Endothelial cell of umbilical vein (primary cell): Measurements from ENCODE around the gene RAC2. TPM values are rescaled to one million over a fixed set of nuclear protein-coding genes. Genes with fewer than 3 reads are reported as not detected.

Source experiments
- BruUV-seq: library from RNA; stranded (reverse); fragments of 400-500 nt; replicated peaks from 2 replicates; lab custom pipeline; 2021; lab: Mats Ljungman, UMichigan
- CTCF ChIA-PET: fragments of 300-600, 350-600 bp; sonication (Branson Sonifier 250); formaldehyde crosslinking; loops from one replicate; lab custom pipeline; 2021; ENCODE audit warnings: antibody characterized with exemption, inconsistent platforms; lab: Charles Lee
- POLR2A ChIA-PET: fragments of 300-600, 350-600 bp; sonication (Branson Sonifier 250); formaldehyde crosslinking; loops from one replicate; lab custom pipeline; 2021; ENCODE audit warnings: antibody characterized with exemption, inconsistent platforms; lab: Charles Lee
- DNase-seq: peaks from one replicate; pipeline ENCODE4 v3.0.0-alpha.2; 2011; ENCODE audit warnings: low read depth, low spot score
- FAIRE-seq: peaks from 2 replicates; lab custom pipeline; 2011; peaks lifted over from hg19 to GRCh38; lab: Jason Lieb, UNC
- H2AFZ ChIP-seq: 2 replicates; pipeline ENCODE4 v1.6.0; 2012; ENCODE audit warnings: low read depth, low read length, control low read depth, inconsistent platforms
- H3K27ac ChIP-seq: 2 replicates; pipeline ENCODE4 v1.5.1; 2011; ENCODE audit warnings: low read depth, mild to moderate bottlenecking, control low read depth, low read length, moderate library complexity; ENCODE audit not compliant: insufficient read depth
- H3K27me3 ChIP-seq, 2 experiments: 2 replicates each; pipeline versions ENCODE4 v1.6.0 to v1.6.1; 2011; ENCODE audit warnings: low read length in 2 of 2, mixed read lengths in 1 of 2; ENCODE audit not compliant: control insufficient read depth in 2 of 2, insufficient read depth in 2 of 2
- H3K36me3 ChIP-seq, 2 experiments: 2 replicates in 1 of 2; 3 replicates in 1 of 2; pipeline ENCODE4 v1.5.1; 2011; ENCODE audit warnings: low read length in 2 of 2, mild to moderate bottlenecking in 1 of 2, moderate library complexity in 1 of 2; ENCODE audit not compliant: control insufficient read depth in 2 of 2, insufficient read depth in 2 of 2; ENCODE audit errors: extremely low read depth in 1 of 2
- H3K4me1 ChIP-seq: 3 replicates; pipeline ENCODE4 v1.5.1; 2011; ENCODE audit warnings: mild to moderate bottlenecking, low read length; ENCODE audit not compliant: control insufficient read depth, insufficient read depth; ENCODE audit errors: extremely low read depth
- H3K4me2 ChIP-seq: 2 replicates; pipeline ENCODE4 v1.6.1; 2011; ENCODE audit warnings: low read length, control low read depth, mixed read lengths; ENCODE audit not compliant: insufficient read depth
- H3K4me3 ChIP-seq, 3 experiments: fragments of 200-600 bp in 1 of 3; sonication (generic), shearing (Covaris generic) in 1 of 3; replicated peaks in 1 of 3; 2 replicates each; pipeline ENCODE4 v1.5.1; 2011 to 2016; ENCODE audit warnings: control low read depth in 3 of 3, low read length in 3 of 3, mild to moderate bottlenecking in 2 of 3, inconsistent platforms in 1 of 3, low read depth in 1 of 3, moderate library complexity in 1 of 3; ENCODE audit not compliant: insufficient read depth in 1 of 3
- H3K79me2 ChIP-seq: 2 replicates; pipeline ENCODE4 v1.6.0; 2012; ENCODE audit warnings: low read length, inconsistent platforms; ENCODE audit not compliant: control insufficient read depth, insufficient read depth
- H3K9ac ChIP-seq: replicated peaks from 2 replicates; pipeline ENCODE3; 2011; ENCODE audit warnings: low read length, control low read depth; ENCODE audit not compliant: insufficient read depth; ENCODE audit errors: extremely low read depth
- H3K9me1 ChIP-seq: replicated peaks from 3 replicates; pipeline ENCODE4 v1.6.0; 2011; ENCODE audit warnings: mild to moderate bottlenecking, low read length; ENCODE audit not compliant: control insufficient read depth, insufficient read depth; ENCODE audit errors: extremely low read depth
- H3K9me3 ChIP-seq: replicated peaks from 2 replicates; pipeline ENCODE4 v1.5.1; 2012; ENCODE audit warnings: low read length, inconsistent platforms; ENCODE audit not compliant: control insufficient read depth, insufficient read depth
- H4K20me1 ChIP-seq: replicated peaks from 2 replicates; pipeline ENCODE3; 2011; ENCODE audit warnings: mild to moderate bottlenecking, low read length; ENCODE audit not compliant: control insufficient read depth, insufficient read depth; ENCODE audit errors: extremely low read depth
- EZH2 ChIP-seq: IDR thresholded peaks from 2 replicates; pipeline ENCODE4 v1.6.1; 2012; ENCODE audit warnings: borderline replicate concordance, low read depth, mild to moderate bottlenecking, moderate library complexity, low read length, inconsistent platforms; ENCODE audit not compliant: severe bottlenecking
- FOS ChIP-seq: IDR thresholded peaks from 2 replicates; pipeline ENCODE4 v1.6.1; 2011; ENCODE audit warnings: mild to moderate bottlenecking, low read length, moderate library complexity, borderline replicate concordance; ENCODE audit not compliant: insufficient read depth
- GATA2 ChIP-seq: IDR thresholded peaks from 2 replicates; pipeline ENCODE4 v1.7.0; 2011; ENCODE audit warnings: low read depth, mild to moderate bottlenecking, moderate library complexity, mixed read lengths, low read length; ENCODE audit not compliant: insufficient read length, insufficient read depth
- JUN ChIP-seq: IDR thresholded peaks from 2 replicates; pipeline ENCODE4 v1.6.1; 2011; ENCODE audit warnings: borderline replicate concordance, low read depth; ENCODE audit not compliant: insufficient read length, insufficient read depth
- MYC ChIP-seq: IDR thresholded peaks from one replicate; pipeline ENCODE4 v1.6.1; 2011; ENCODE audit warnings: mild to moderate bottlenecking, low read depth, low read length
- POLR2A ChIP-seq: IDR thresholded peaks from 2 replicates; pipeline ENCODE4 v1.6.1; 2012; ENCODE audit warnings: low read depth, mild to moderate bottlenecking, control low read depth, low read length
- dilution Hi-C: fragments of 300-500 bp; cut with MboI; formaldehyde crosslinking; loops from one replicate; pipeline ENCODE4 v1.15.0; 2019; ENCODE audit warnings: low sequenced_read_pairs; ENCODE audit not compliant: extremely low pct_ligation_motif_present
- intact Hi-C: fragments of 100-400 bp; cut with micrococcal nuclease; formaldehyde crosslinking; loops from one replicate; pipeline ENCODE4 v1.10.0; 2022
- polyA plus RNA-seq, 4 experiments: library from polyadenylated mRNA; depleted of rRNA in 3 of 4; stranded (reverse) in 3 of 4; unstranded in 1 of 4; fragments of >200 nt; gene quantifications; 2 replicates each; pipeline versions ENCODE4 v1.2.1 to v1.2.3, GENCODE V29; 2011 to 2012; ENCODE audit warnings: missing spikeins in 1 of 4
- total RNA-seq: library from RNA; stranded (reverse); gene quantifications from 2 replicates; pipeline ENCODE4 v1.2.3, GENCODE V29; 2021
- TF ChIP-seq, protein P1 (sequence below), 2 donors: IDR thresholded peaks; 1 replicate in 1 of 2; 2 replicates in 1 of 2; pipeline ENCODE4 v1.5.1; 2011; ENCODE audit warnings: low read length in 2 of 2, mild to moderate bottlenecking in 2 of 2, moderate library complexity in 2 of 2, control low read depth in 1 of 2, inconsistent platforms in 1 of 2, low read depth in 1 of 2; ENCODE audit not compliant: insufficient read depth in 1 of 2; ENCODE audit errors: extremely low read depth in 1 of 2
- TF ChIP-seq, protein P2 (sequence below): IDR thresholded peaks from 2 replicates; pipeline ENCODE4 v1.6.1; 2011; ENCODE audit not compliant: insufficient read depth, insufficient read length

RAC2 gene
- total and polyA plus RNA-seq, 2 donors (not counting 3 experiments of a cell fraction or from before 2014, with no cell fraction given), result 122 to 181 TPM

DNA sequence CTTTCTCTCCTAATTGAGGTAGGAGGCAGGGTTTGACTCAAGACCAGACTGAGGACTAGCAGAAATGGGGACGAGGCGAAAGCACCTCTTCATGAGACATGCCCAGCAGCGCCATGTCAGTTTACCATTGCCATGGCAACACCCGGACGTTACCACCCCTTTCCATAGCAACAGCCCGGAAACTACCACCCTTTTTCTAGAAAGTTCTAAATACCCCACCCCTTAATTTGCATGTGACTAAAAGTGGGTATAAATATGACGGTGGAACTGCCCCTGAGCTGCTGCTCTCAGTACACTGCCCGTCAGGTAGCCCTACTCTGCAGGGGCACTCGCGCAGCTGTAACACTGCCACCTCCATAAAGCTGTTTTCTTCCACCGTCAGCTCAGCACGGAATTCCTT lies 5.9 kb upstream of the RAC2 start:
- no peaks in the 10 kb centered on the region for H3K36me3 ChIP-seq
- H4K20me1 ChIP-seq, result no peaks in the 10 kb centered on the region
- no TSS peak for BruUV-seq
- dilution Hi-C loops (no loop called here), intact Hi-C loops (no loop called here)
- no peak overlapping the region for H3K9ac ChIP-seq
- TF ChIP-seq, protein P1, sequence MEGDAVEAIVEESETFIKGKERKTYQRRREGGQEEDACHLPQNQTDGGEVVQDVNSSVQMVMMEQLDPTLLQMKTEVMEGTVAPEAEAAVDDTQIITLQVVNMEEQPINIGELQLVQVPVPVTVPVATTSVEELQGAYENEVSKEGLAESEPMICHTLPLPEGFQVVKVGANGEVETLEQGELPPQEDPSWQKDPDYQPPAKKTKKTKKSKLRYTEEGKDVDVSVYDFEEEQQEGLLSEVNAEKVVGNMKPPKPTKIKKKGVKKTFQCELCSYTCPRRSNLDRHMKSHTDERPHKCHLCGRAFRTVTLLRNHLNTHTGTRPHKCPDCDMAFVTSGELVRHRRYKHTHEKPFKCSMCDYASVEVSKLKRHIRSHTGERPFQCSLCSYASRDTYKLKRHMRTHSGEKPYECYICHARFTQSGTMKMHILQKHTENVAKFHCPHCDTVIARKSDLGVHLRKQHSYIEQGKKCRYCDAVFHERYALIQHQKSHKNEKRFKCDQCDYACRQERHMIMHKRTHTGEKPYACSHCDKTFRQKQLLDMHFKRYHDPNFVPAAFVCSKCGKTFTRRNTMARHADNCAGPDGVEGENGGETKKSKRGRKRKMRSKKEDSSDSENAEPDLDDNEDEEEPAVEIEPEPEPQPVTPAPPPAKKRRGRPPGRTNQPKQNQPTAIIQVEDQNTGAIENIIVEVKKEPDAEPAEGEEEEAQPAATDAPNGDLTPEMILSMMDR (IDR thresholded peaks at IDR 0.05; ENCODE audit: extremely low read depth in 1 of 2, insufficient read depth in 1 of 2, low read depth in 1 of 2, low read length in 2 of 2), result no peak
- TF ChIP-seq, protein P2, sequence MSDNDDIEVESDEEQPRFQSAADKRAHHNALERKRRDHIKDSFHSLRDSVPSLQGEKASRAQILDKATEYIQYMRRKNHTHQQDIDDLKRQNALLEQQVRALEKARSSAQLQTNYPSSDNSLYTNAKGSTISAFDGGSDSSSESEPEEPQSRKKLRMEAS, result no peak
- TF ChIP-seq EZH2 (no peak), MYC (no peak), FOS (no peak), POLR2A (no peak), GATA2 (no peak), JUN (no peak)
- CTCF ChIA-PET, result interaction anchor here (1.0 to 1.6 kb wide), 2 partner anchors 9 to 11 kb away, joined by 4 to 8 read pairs; no protein-coding TSS in a partner anchor
- no peak overlapping the region for H3K27ac ChIP-seq
- H3K4me1 ChIP-seq, result peaks cover 21% of the 10 kb centered on the region
- H3K4me2 ChIP-seq, result no peak overlapping the region
- FAIRE-seq (no peak), DNase-seq (no peak)
- no peaks in the 10 kb centered on the region for H3K9me1 ChIP-seq
- no peaks in the 10 kb centered on the region for H3K9me3 ChIP-seq
- POLR2A ChIA-PET, result no interaction called here
- no peak overlapping the region for H3K4me3 ChIP-seq
- H2AFZ ChIP-seq, result no peak overlapping the region
- H3K27me3 ChIP-seq, result no peaks in the 10 kb centered on the region
- H3K79me2 ChIP-seq, result no peaks in the 10 kb centered on the region
